EL (cell line): ENCODE data around the gene RPS2.
"Not testable (repeated sequence)": the region's sequence is repeated elsewhere in the genome, so short reads cannot be mapped to it uniquely, and the experiment has no call there.

Source experiments
- DNase-seq: peaks from one replicate; pipeline ENCODE4 v3.0.0-alpha.2; 2016

The RPS2 gene

DNA sequence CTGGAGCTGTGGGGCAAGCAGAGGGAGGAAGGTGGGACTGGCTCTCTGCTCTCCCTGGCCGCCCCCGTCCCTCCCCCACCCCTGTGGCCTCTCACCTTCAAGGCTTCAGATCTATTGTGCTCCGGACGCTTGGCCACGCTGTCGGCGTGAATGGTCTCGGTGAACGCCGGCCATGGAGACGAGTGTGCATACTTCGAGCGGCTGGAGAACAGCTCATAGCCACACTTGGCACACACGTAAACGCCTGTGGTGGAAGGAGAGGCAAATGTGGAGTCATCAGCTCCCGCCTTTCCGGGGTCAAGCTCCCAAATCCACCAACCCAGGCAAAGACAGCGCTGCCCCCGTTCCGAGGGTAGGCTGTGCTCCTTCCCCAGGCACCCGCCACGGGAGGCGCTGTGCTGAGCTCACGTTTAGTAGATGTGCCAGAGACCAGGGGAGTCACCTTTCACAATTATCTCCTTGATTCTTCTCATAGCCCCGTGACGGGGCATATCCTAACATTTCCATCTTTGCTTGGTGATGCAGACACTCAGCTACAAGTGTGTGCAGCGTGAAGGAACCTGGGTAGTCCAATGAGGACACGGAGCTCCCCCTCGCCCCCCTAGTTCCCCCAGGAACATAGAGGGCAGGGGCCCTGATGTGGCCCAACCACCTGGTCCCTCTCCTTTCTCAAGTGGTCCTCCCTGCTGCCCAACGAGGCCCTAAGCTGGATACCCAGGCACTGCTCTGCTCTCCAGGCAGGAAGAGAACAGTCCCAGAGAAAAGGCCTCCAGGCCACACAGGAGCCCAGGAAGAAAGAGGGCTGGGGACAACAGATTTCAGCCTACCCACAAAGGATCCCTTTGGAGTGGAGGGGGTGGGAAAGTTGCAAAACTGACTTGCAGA, 23.2 kb downstream of the RPS2 start:
- DNase-seq = no peak

DNA sequence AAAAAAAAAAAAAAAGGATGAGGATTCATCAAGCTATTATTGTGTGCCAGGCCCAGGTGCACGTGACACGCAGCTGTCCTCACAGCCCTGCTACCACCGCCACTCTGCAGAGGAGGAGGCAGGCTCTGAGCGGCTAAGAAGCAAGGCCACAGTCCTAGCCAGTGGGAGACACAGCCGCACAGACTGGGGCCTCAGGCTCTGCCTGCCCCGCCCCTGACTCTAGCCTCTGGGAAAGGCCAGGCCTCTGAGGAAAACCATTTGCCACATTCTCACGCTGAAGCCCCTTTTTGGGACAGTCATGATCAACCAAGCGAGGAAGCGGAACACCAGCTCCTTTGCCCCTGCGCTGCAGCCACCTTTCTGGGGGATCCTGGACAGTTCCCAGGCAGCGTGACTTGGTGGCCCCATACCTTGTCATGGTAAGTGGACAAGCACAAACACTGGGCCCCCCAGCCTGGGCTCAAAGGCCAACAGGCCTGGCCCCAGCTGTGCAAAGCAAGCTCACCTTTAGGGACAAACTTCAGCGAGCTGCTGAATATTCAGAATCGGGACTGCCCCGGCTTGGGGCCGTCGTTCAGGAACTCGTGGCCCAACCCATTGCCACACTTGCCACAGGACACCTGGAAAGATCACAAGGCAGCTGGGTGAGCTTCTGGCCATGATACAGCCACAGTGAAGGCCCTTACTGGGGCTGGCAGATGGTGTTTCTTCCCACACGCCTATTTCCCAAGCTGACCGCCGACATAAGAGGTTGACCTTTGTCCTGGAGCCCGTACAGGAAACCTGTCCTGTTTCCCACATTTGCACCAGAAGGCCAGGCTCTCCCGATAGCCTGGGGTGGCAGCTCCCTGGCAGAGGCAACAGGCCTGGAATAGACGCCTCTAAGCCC, 24.1 kb downstream of the RPS2 start:
- no peak for DNase-seq

DNA sequence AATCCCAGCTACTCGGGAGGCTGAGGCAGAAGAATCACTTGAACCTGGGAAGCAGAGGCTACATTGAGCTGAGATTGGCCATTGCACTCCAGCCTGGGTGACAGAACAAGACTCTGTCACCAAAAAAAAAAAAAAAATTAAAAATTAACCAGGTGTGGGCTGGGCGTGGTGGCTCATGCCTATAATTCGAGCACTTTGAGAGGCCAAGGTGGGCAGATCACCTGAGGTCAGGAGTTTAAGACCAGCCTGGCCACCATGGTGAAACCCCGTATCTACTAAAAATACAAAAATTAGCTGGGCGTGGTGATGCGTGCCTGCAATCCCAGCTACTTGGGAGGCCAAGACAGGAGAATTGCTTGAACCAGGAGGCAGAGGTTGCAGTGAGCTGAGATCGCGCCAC, 24.8 kb downstream of the RPS2 start:
- DNase-seq = not testable (repeated sequence)

DNA sequence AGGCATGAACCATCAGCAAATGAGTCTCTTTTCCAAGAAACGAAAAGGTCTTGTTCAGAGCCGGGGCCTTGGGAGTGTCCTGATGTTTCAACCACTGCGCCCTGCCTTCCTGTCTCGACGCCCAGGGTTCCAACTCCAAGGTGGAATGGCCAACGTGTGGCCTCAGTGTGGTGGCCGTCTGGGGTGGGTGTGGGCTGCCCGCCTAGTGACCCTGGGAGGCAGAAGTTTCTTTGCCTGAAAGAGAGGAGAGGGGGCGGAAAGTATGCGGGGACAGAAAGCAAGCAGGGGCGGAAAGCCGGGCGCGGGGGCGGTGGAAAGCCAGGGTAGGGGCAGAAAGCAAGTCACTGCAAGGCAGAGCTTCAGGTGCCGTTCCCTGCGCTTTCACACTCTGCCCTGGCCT, 25.7 kb downstream of the RPS2 start:
- no peak for DNase-seq

DNA sequence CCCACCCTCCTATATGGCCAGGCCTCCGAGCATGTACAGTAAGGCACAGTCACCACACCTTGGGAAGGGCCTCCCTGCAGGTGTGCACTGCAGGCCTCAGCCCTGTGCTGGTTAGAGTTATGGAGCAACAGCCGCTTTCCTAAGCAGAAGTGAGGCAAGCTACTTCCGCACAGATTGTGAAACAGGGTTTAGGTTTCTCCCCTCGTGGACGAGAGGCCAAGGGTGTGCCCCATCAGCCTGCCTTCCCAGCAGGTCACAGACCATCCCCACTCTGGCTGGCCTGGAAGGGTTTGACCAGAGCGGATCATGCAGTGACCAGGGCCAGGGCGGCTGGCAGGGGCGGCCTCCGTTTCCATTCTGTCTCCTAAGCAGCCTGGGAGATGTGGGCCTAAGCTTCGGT, 26.3 kb downstream of the RPS2 start:
- no peak for DNase-seq

DNA sequence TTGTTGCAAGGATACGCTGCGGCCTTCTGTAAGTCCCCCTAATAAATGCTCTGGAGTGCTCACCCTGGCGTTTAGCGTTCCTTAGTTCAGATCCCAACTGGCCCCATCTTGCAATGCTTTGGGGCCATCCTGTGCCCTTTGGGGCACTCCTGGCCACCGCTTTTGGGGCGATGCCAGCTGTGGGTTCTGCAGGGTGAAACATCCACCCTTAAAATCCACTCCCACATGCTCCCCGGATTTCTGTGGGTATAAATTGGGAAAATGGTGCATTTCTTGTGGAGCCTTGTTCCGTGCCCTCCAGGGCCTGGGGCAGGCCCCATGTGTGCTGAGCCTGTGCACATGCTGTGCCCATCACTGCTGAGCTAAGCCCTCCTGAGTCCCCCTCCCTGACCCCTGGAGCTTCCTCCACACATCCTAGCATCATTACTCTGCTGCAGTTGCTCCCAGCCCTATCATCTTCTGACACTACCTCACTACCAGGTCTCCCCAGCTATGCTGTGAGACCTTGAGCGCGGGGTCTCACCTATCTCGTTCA, 27.6 kb downstream of the RPS2 start:
- no peak for DNase-seq

DNA sequence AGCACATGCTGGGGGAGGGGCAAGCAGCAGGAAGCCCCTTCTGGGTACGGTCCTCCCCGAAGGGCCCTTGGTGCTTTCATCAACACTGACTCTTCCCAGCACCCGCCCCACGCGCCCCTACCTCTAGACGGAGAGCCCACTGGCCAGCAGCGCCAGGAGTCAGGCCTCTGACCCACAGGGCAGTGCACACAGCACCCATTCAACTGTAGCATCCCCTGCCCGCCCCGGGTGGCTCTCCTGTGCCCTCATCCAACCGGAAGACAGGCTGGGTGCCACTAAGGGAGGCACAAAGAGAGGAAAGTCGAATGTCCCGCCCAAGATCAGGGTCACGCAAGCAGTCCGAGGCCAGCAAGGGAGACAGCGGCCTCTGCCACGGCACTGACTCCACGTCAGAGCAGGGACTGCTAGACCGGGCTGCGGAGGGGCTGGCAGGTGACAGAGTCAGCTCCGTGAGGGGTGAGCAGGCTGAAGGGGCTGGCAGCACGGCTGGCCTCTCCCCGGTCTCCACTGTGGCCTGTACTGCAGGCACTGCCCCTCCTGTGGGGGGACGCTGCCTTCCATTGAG, 31.4 kb downstream of the RPS2 start:
- no peak for DNase-seq

DNA sequence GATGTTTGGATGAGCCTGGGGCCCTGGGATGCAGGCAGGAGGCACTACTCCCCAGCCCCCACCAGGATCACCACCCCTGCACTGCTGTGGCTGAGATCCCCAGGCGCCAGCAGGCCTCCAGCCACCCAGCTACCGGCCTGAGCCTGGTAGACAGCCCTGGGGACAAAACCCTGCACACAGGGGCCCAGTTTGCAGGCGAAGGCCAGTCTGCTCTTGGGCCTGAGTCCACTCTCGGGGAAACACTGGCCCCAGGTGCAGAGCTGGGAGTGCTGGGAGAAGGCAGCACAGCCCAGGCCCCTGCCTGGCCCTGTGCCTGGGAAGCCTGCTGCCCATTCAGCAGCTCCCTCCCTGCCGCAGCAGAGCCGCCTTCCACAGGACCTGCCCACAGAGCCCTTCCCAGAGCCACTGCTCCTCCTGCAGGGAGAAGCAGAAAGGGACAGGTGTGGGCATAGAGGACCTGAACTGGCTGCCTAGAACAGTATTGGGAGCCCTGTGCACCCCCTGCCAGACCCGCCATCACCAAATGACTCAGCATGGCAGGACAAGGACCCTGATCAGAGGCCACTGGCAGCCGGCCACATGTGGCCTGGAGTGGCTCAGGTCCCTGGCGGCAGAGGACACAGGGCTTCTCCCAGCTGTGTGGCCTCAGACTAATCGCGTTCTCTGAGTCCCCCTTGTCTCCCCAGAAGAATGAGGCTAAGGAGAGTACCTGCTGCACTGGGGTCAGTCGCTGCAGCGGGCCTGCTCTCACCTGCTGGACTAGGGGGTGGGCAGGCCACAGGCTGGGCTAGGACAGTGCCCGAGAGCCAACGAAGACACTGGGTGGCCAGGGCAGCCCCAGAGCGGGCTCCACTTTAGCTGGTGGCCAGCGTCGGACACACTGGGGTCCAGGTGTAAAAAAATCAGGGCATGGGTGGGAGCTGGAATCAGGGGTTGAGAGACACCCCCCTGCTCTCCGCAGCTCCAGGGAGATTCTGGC, 32.3 kb downstream of the RPS2 start:
- DNase-seq = no peak

DNA sequence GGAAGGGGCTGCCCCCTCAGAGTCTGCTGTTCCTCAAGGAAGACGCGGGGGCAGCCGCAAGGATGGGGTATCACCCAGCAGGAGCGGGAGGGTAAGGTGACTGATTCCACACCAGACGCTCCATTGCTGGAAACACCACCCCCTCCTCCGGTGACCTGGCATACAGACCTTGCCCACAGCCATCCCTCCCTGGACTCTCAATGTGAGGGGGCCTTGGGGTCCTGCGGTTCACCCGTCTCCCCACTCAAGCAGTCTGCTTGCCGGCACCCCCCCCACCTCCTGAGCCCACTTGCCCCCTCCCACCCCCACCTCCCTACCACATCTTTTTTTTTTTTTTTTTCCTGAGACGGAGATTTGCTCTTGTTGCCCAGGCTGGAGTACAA, 34.3 kb downstream of the RPS2 start:
- no peak for DNase-seq

DNA sequence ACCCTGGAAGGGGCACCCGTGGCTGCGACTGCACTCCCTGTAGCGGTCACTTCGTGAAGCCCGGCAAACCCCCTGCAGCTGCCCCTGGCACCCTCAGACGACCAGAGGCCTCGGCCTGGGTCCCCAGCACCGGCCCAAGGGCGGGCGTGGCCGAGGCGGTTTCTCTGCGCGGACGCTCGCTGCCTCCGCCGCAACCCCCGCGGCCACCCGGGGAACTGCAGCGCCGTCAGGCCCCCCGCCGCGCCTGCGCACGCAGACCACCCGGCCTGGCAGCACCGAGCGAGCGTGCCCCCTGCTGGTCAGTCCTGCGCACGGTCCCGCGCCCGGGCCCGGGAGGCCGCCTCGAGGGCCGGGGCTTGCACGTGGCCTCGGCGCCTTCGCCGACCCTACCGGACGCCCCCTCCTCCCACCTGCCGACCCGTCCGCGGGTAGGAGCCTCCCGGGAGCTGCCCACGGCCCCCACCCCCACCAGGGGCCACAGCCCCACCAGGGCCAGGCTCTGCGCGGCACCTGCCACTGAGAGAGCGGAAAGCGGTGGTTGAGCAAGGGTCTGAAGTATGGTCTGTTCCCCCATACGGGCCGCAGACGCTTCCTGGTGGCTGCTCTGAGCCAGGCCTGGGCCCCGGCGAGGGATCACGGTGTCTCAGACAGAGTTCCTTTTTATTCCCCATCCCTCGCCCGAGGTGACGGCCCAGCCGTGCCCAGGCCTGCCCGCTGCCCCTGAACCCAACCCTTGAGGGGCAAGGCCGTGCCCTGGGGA, 34.9 kb downstream of the RPS2 start:
- peak; percentile 79 for DNase-seq

DNA sequence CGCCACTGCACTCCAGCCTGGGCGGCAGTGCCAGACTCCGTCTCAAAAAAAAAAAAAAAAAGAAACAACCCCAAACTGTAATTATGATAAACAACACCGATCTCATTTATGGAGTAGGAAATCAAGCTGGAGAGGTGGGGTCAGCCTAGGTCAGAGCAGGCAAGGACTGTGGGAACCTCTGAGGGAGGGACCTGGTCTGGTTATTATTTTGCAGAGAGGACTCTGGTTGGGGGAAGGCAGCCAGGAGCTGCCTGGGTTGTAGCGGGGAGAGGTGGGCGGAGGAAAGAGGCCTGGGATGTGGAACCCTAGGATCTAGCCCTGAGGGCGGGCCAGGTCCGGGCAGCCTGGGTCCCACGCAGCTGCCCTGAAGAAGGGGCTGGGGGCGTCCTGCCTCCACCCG, 35.5 kb downstream of the RPS2 start:
- peak; percentile 33 for DNase-seq

DNA sequence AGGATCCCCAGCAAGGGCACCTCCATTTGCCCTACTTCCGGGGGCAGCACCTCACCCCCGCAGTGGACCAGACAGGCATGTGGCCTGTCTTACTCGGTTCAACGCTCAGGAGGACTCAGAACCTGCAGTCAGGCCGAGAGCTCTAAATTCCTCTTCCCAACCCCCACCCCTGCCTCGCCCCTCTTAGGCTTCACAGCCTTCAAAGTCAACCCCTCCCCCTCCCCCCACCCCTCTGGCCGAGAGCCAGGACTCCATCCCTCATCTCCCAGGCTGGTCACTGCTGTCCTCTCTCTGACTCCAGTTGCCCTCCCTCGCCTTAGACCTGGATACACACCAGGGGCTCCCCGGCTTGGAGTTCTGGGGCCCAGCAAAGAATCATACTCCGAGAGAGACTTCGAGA, 38.4 kb downstream of the RPS2 start:
- DNase-seq = no peak

DNA sequence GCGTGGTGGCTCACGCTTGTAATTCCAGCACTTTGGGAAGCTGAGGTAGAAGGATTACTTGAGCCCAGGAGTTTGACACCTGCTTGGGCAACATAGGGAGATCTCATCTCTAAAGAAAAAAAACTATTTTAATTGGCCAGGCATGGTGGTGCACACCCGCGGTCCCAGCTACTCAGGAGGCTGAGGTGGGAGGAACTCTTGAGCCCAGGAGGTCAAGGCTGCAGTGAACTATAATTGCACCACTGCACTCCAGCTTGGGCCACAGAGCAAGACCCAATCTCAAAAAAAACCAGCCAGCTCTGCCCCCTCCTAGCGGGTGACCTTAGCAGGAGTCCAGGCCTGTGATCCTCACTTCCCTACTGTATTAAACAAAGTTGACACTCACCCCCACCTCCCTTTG, 40.5 kb downstream of the RPS2 start:
- DNase-seq = no peak

DNA sequence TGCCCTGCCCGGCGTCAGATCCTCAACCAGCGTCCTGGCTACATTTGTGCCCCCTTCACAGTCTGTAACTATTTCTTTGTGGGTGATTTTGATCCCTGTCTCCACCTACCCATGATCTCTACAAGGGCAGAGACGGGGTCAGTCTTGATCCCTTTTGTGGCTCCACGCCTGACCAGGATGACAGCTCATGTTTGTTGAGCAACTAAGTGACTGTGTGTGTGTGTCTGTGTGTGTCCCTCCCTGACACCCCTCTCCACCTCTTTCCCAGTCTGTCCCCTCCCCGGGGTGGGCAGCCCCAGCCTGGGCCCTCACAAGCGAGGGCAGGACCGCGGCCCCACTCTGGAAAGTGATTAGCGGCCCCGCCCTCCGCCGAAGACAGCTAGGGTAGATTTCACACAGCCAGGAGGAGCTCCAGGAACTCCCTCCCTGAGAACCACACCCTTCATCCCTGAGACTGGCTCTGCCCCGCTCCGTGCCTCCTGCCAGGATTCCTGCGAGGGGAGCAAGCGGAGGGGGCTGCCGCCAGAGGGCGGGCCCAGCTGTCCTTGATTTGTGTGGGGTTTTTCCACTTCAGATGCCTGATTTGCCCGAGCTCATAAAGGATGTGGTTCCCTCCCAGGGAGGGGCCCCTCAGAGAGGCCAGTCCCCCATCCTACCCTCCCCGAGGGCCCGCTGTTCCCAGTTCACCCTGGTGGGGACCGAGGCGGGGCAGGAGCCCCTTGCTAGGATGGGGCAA, 41.2 kb downstream of the RPS2 start:
- DNase-seq = peak; percentile 55

DNA sequence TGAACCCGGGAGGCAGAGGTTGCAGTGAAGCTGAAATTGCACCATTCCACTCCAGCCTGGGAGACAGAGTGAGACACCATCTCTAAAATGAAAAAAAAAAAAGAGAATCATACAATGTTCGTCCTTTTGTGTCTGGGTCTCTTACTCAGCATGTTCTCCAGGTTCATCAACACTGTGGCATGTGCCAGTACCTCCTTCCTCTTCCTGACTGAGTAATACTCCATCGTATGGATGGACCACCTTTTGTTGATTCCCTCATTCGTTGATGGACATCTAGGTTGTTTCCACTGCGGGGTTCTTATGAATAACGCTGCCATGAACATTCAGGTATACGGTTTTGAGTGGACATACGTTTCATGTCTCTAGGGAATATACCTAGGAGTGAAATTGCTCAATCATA, 42.3 kb downstream of the RPS2 start:
- DNase-seq = no peak

DNA sequence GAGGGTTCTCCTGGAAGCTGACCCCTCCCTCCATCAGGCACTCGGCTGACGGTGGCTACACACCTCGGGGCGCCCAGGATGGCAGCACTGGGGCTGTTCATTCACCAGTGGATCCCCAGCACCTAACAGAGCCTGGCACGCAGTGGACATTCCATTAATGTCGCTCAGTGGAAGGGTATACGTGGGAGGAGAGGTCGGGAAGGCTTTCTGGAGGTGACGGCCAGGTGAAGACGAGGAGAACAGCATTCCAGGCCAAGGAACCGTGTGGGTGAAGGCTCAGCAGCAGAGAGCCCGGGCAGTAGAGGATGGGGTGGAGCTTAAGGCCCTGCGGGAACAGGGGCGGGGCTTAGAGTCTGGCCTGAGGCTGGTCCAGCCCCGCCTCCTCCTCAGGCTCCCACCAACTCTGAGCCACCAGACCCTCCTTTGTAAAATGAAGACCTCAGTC, 43.9 kb downstream of the RPS2 start:
- no peak for DNase-seq

DNA sequence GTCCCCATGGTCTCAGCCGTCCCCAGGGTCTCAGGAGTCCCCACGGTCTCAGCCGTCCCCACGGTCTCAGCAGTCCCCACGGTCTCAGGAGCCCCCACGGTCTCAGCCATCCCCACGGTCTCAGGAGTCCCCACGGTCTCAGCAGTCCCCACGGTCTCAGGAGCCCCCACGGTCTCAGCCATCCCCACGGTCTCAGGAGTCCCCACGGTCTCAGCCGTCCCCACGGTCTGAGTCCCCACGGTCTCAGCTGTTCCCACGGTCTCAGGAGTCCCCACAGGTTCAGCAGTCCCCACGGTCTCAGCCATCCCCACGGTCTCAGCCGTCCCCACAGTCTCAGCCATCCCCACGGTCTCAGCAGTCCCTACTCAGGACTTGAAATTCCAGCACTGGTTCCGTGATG, 44.5 kb downstream of the RPS2 start:
- DNase-seq = not testable (repeated sequence)

DNA sequence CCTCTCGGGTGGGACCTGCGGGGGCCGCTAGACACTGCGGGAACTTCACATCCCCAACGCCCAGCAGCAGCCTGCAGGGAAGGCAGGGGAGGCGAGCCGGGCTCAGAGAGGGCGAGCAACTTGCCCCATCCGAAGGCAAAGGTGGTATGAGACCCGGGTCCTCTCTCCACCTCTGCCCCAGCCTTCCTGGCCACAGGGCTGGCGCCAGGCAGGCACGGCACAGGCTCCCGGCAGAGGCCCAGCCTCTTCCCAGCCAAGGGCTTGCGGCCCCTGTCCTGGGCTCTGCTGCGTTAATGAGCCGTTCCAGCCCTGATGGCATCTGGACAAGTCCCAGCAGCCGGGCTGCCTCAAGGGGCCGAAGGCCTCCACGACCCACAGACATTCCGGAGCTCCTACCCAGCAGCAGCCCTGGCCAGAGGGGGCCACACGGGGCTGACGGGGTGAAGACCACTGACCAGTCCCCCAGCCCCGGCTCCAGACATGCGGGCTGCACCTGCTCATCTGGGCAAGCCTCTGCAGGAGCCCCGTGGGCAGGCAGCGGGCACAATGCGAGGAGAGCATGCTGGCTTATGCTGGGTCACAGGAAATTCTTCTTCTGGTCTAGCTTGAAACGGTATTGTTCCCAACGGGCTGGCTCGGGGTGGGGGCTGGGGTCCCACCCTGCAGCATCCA, 45.2 kb downstream of the RPS2 start:
- DNase-seq = no peak

DNA sequence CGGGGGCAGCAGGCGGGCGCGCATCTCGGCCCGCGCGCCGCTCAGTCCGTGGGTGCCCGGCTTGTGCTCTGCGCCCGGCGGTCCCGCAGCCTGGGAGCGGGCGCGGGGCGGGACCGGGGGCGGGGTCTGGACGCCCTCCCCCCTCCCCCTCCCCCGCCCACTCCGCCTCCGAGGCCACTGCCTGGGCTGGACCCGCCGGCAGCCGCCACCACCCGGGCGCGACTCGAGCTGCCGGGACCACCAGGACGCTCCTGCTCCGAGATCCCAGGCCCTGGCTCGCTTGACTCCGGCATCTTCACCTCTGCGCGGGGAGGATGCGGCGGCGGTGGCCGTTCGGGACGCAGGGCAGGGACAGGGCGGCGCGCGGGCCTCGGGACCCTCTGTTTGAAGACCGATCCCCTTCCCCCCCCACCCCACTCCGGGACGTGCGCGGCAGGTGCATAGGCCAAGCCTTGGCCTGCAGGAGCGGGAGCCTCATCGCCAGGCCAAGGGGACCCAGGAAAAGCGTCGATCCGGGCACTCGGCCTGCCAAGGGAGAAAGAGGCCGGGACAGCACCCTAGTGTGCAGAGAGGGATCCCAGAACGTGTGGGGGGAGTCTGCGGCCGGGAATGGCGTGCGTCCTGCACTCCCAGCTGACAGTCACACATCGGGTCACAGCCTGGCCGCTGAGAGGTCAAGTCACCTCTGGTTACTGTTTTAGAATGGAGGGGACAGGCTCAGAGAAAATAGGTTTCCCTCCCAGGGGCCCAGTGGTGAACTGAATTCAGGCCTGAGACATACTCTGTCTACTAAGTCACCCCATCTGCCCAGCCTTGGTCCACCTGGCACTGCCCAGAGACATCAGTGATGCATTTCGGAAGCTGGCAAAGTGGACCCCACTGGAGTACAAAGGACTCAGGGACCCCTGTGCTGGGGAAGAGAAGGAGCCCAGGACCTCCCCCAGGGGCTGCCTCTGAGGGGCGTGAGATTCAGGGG, 46.0 kb downstream of the RPS2 start, which contains the start of gene HS3ST6:
Gene HS3ST6, minus strand, starts transcription at position 65 of the 976 bp plus-strand sequence. CDS start 92 bp downstream, outside the sequence.
- DNase-seq = no peak
